Activated gamma-delta T cell (primary cell): ENCODE data around the gene ADAM19.

ENCODE experiments used
- DNase-seq: peaks from one replicate; lab custom pipeline; 2025; lab: John Stamatoyannopoulos, UW

Gene ADAM19

DNA sequence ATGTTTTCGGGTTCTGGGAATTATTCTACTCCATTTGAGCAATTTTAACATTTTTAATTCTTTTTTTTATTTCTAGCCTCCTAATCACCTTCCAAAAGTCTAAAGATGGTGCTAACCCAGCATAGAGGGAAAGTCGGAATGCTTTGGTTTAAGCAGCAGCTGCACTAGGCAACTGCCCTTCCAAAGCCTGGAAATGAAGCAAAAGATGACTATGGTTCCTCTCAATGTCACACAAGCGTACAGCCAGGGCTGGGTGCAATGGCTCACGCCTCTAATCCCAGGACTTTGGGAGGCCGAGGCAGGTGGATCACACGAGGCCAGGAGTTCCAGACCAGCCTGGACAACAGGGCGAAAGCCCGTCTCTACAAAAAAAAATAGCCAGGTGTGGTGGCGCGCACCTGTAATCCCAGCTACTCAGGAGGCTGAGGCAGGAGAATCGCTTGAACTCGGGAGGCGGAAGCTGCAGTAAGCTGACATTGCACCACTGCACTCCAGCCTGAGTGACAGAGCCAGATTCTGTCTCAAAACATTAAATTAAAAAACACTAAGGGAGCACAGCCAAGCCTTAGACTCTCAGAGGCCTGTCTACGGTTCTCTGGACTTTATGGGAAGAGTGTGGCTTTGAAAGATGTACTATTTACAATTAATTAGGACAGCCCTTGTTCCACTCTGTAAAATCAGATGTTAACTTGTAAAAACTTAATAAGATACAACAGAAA is 33.1 kb downstream of the ADAM19 start:
- no peak for DNase-seq

DNA sequence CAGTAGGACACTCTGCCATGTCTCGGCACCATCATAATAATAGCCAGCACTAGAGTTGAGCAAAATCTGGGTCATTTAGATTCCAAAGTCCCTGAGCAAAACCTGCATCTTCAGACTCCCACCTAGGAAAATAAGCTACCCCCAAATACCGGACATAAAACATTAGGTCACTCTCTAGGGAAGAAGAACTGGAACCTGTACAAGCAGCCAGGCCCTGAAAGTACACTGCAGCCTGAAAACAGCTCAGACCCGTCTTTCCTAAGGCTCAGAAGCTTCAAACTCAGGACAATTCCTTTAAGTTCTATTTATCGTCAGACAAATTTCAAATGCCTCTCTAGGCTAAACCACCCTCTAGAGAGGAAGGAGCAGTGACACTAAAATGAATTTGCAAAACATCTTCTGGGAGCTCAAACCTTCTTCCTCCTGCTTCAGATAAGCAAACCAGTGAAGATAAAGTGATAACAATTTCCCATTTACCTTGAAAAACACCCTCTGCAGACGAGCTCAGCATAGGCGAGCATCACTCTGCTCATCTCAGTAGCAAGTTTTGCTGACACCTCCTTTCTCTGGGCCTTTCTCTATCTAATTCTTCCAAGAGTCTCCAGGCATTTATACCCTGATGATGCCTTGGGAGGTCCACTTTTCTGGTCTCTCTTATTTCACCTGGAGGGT is 34.0 kb downstream of the ADAM19 start:
- no peak for DNase-seq

DNA sequence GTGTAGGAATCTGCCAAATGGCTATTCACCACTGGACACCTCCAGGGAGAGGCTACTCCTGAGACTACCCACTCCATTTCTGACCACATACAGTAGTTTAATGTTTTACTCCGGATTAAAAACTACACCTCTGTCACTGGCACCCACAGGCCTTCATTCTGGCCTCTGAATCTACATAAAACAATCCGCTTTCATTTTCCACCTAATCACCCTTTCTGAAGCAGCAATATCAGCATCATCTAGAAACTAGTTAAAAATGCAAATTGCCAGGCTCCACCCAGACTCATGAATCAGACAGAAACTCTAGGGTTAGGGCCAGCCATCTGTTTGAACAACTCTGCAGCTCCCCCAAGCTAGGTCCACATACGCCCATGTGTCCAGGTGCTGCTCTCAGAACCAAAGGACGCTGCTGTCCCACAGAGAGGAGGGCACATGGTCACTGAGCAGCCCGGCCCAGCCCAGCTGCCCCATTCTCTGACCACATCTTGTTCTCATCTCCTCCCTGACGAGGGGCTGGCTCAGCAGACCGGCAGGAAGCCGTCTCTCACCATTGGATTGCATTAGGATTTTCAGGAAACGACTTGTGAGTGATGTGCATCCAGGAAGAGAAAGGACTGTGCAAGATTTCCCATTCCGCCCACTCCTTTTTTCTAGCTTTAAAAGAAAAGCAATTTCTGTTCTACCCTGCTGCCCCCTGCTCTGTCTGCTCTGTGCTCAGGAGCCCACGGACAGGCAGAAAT is 34.7 kb downstream of the ADAM19 start:
- DNase-seq, result no peak

DNA sequence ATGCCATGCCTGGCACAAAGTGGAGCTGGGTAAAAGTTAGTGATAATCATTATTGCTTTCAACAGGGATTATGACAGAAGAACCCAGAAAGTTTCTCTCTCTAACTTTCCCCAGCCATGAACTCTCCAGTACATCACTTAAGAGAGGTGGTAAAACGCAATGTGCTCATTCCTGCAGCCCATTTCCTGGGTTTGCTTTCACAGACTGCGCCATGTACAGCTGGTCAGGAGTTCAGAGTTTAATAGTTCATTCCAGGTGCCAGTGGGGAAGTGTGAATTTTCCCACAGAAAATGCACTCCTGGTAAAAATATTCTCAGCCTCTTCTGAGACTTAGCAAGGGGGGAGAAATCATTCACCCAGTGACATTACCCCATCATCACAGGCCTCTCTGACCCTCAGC is 35.5 kb downstream of the ADAM19 start:
- no peak for DNase-seq

DNA sequence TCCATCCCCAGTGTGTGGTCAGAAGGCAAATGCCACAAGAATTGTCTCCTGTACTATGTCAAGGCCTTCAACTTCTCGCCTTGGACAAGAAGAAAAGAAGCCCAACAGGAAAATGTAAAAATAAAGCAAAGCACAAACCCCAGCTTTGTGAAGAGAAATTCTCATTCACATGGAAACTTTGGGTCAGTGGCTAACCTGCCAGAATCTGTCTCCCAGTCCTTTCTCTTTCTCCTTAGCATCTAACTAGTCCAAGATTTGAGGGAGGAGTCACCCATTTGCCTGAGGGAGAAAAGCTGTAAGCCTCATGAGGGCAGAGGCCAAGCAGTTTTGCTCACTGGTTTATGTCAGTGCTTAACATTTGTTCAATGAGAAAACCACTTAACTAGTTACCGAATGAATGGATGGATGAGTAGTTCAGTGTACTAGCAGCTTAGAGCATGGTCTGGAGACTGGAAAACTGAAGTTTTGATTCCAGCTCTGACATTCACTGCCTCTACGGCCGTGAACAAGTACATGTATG is 36.0 kb downstream of the ADAM19 start:
- no peak for DNase-seq

DNA sequence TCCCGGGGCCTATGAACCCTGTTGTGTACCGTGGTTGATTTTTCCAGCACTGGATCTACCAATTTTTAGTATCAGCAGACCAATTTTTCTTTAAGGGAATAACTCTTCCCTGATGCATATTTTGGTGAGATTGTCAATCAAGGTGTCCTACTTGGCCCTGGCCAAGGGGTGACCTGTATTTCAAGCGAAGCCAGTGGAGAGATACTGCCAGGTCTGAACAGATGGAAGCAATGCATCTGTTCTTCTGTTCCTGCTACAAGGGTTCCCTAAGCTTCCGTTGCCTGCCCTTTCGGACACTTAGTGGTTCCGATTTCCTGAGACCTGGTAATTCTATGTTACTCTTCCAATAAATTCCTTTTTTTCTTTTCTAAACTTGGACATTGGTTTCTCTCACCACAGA is 37.3 kb downstream of the ADAM19 start:
- DNase-seq, result no peak

DNA sequence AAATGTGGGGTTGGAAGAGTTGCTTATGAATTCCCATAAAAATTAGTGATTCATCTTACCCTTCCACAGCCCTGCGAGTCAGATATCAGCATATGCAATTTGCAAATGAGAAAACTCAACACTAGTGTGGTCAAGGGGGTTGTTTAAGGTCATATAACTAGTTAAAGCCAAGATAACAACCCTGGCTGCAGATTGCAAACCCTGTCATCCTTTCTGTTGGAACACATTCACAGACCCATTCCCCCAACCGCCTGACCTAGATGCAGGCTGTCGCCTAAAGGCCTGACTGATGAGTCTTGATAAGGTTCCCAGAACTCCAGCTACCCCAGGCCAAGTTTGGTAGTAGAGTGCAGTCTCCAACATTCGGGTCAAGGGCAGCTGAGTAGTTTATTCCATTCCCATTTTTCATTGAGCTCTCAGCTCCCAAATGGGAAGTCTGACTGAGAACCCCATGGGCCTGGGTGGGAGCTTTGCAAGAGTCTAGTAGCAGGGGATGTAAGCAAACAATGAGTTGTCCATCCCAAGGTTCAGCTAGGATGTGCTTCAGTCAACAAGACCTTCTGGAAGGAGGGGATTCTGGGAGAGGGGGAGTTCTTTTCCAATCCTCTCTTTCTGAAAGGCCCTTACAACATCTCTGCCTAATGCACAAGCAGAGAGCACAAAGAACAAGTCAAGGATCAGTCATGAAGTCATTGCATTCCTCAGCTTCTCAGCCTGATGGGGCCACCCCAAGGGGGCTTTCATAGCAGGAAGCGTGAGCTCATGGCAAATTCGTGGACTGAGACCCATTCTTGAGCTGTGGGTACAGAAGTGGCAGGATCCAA is 40.3 kb downstream of the ADAM19 start:
- no peak for DNase-seq

DNA sequence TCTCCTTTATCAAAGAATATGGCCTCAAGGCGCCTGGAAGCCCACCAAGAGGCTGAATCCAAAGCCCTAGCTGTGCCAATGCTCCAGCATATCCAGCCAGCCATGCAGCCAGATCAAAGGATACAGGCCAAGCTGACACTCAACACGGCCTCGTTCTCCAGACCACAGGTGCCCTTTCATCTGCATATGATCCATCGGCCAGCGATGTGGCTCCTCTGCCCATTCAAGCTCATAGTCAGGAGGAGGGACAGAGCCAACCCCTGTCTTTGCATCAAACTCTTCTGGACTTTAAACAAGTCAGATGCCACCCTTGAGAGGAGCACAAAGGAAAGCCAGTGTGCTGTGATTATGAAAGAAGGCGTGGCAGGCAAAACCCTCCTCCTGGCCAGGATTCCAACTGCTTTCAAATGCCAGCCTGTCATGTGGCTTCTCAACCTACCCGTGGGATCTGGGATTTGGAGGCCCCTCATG is 42.5 kb downstream of the ADAM19 start:
- no peak for DNase-seq

DNA sequence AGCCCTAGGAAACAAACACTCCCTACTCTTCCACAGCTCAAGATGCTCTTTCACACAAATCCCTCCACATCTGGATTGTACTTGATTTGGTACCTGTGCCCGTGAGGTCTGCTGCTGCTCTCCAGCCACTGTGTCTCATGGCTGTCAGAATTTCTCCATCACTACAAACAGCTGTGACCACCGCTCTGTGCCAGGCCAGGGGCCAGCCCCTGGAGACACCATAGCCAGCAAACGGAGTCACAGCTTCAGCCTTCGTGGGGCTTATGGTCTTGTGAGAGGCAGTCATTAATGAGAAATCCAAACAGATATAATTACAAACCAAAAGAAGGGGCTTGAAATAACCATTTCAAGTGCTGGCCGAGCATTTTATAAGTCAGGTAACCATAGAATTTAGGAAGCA is 43.6 kb downstream of the ADAM19 start:
- DNase-seq, result no peak

DNA sequence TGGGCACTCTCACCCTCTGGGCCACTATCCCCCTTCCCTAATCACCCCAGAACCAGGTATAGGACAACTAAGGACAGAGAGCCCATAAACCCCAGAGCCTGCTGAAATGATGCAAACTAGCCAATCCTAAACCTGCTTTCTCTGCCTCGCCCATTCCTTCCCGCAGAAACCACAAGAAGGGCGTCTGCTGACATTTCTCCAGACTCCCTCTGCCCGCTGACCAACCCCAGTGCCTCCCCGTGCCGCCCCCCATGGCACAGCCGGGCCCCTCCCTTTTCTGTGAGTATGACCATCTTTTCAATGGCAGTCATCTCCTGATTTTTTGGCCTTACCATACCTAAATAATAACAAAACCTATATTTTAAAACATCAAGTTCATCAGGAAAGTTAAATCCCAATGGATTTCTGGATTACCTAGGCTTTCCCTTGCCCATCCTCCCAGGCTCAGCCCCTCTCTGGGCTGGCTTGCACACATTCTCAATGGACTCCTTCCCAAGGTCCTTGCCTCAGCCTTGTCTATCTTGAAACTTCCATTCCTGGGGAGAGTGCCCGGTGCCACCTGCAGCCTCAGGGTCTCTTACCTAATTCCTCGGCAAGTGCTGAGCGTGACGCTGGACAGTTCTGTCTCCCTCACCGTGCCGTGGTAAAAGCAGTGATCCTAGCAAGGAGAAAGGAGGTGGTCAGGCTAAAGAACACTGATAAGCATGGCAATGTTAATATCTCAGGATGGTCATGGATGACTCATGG is 45.2 kb downstream of the ADAM19 start:
- no peak for DNase-seq

DNA sequence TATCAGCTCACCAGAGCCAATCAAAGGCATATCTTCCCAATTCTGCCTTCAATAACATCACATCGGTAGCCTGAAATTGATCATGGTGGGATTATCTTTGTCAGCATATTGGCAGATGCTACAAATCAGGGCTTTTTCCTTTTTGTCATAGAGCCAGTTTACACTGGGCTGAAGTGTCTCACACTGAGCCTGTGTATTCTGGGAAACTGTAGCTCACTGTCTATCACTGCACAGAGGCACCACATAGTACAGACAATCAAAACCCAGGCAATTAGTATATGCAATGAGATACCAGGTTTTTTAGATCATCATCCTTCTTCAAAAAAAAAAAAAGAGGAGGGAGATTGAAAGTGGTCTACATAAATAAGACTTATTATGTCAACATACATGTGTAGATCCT is 46.6 kb downstream of the ADAM19 start:
- no peak for DNase-seq

DNA sequence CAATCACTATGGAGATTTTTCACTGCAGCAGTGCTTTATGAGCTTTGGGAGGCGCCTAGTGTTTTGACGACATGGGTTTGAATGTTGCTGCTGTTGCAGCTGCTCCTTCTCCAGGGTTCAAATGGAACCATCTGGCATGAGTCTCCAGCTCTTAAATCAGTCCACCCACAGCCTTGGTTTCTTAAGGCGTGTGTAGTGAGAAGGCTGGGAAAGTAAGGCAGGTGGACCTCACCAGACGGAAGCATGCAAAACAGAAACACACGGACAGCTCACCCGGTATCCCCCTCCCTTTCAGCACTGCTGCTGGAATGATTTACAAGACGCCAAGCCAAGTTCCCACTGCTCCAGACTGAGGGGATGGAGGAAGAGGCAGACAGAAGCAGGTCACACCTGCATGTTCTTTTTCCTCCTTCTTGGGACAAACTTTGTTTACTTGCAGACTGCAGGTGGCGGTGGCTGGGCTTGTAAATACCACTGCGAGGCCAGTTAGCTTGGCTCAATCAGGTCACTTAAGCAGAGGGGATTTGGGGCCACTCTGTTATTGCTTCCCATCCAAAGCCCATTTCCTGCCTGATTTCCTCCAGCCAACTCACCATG is 47.4 kb downstream of the ADAM19 start:
- no peak for DNase-seq

DNA sequence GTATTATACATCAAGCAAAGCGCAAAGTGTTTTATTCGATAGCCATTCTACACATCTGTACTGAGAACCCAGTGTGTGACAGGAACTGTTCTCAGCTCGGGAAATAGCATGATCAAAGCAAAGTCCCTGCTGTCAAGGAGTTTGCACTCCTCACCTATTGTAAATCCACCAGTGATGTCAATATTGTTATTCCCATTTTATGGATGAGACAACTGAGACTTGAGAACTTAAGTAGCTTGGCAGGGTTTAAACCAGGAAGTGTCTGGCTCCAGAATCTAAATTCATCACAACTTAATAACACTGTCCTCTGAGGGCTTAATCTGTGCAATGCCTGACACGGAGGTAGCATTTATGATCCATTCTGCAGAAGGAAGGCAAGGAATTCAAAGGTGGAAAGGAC is 50.7 kb downstream of the ADAM19 start:
- DNase-seq, result no peak

DNA sequence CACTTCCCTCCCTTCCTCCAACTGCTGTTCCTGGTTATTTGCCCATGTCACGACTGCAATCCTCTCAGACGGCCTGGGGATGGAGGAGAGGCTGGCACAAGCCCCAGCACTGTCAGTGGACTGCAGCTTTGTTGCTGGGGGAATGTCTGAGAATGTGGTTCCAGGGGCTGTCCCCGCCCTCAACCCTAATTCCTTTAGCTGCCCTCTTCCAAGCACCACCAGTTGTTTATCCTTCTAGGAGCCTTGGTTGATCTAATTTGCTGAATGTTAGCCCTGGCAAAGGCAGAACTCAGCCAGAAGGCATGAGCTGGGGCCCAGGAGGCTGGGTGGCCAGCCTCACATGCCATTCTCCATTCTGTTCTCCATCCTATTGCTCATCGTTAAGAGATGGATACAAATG is 51.6 kb downstream of the ADAM19 start:
- no peak for DNase-seq

DNA sequence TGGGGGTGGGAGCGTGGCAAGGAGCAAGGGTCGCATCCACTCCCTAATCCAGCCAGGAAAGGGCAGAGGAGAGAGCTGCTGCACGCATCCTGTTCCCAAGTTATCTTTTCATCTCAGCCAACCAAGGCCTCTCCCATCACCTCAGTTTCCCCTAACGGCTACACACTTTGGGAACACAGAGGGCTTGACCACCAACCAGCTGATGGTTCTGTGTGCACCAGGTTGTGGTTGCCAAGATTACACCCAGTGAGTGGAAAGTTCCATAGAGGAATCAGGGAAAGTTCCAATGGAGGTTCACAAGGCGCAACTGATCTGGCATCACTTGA is 53.9 kb downstream of the ADAM19 start:
- no peak for DNase-seq

DNA sequence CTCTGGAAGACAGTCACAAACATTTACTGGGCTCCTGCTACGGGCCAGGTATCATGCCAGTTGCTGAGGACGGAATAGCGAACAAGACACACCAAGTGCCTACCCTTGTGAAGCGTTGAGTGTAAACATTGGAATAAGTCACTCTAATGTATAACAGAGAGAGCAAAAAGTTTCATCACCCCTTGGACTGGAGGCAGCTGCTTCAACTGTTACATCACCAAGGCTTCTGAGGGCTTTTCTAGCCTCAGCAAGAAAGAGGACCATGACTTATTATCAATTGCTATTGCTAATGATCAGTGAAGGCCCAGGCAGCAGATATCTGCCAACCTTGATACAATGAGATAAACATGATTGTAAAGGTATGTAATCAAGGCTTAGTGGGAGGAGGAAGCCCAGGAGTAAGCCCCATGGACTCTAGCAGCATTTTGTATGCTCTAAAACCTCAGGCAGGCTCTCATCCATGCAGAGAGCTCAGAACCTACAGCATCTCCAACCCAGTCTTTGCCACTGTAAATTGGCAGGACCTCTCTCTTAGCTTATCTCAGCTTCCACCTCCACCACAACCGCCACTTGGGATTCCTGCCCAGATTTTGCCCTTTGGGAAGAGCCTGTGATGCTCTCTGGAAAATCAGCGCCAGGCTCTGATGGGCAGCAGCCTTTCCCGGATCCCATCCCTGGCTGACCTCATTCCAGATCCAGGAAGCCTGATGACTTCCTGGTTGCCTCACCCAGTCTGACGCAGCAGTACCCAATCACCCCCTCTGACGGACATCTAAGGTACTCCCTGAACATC is 54.5 kb downstream of the ADAM19 start:
- DNase-seq, result no peak

DNA sequence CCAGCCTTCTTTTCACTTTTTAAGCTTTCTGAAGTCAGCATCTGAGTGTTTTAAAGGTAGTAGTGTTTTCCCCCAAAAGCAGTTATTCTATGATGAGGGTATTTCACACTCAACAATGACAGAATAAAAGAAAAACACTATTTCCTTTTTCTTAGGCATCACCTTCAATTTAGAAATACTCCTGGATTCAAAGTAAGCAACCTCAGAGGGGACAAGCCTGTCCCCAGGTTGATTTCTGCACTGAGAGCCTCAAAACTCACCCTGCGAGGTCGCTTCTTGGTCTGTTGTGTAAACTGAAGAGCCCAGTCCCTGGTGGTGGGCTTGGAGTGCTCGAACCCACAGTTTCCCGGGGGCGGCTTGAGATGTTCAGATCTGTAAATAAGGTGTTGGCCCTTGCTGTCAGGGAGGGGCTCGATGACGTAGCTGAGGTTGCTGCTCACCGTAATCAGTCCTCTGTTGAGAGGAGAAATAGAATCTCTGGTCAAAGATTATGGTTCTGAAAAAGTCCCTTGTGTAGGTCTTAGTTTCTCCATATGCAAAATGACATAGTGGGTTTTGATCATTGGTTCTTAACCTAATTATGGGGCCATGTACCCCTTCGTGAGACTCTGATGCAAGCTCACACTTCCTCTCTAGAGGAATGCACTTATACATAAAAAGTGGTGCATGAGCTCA is 55.9 kb downstream of the ADAM19 start:
- no peak for DNase-seq

DNA sequence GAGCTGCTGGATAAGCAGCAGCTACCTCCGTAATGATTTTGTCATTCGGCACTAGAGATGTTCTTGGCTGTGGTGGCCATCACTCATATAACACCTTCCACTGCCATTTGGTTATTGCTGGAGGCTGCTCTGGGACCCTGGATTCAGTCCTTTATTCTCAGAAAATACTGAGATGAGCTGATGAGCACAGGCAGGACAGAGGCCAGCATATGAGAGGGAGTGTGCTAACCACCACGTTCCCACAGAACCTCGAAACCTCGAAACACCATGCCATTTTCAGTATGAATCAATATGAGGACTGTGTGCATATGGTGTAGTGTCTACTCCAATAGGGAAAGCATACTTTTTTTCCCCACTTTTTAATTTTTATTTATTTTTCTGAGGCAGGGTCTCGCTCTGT is 56.6 kb downstream of the ADAM19 start:
- DNase-seq, result no peak

DNA sequence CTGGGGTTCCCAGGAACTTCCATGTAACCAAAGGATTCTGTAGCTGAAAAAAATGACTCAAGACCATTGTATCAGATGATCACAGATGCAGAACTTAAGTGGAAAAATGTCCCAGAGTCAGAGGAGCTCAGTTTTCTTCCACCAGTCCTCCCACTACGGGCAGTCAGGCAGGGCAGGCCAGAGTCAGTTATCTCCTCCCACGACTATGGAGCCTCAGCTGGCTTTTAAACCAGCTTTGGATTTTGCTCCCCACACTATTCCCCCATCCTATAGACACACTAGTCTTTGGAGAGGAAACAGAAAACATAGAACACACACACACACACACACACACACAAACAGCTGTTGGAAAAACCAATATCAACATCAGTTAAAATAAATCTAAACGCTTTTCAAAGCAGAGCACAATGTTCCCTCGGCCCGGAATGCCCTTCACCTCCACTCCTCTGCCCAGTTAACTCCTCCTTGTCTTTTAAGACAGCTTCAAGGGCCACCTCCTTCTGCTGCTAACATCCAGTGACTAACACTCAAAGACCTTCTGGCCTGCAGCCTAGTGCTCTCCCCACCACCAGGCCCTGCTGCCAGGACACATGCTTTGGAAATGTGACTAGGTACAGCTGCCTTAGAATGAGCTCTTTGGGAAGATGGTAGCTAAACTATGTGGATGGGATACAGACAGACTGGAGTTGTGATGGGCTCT is 58.8 kb downstream of the ADAM19 start:
- no peak for DNase-seq
